ENCODE measurements around the gene SLC2A2. TPM values are rescaled to one million over a fixed set of nuclear protein-coding genes. Genes with fewer than 3 reads are reported as not detected.

Gene SLC2A2
- polyA plus RNA-seq, 1 donor (not counting 4 experiments of a cell fraction or from before 2014, with no cell fraction given): not detected

DNA sequence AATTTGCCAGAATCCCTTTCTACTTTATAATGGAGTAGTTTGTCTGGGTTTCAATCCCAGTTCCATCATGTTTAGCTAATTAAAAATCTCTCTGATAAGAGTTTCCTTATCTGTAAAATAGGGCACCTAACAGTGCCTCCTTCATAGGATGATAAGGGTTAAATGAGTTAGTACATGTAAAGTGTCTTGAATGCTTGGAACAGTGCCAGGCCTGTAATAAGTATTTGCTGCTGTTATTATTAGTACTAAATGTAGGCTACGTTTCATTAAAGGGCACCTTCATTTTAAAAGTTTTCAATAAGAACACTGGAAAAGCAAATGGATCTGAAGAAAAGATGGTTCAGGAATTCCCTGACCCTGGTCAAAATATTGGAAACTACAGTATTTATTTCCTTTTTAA, 11.8 kb upstream of the SLC2A2 start:
- no peaks in the 10 kb centered on the region for H3K4me1 ChIP-seq (ENCODE audit: control insufficient read depth, extremely low read depth, insufficient read depth, low read length)
- no peak for DNase-seq (ENCODE audit: low read depth, low spot score)
- no peak overlapping the region for H3K9ac ChIP-seq (ENCODE audit: control insufficient read depth, extremely low read depth, insufficient read depth, low read length)
- no peaks in the 10 kb centered on the region for H3K36me3 ChIP-seq (ENCODE audit: control insufficient read depth in 2 of 2, extremely low read depth in 1 of 2, insufficient read depth in 2 of 2, low read length in 2 of 2)
- TF ChIP-seq, protein P1, sequence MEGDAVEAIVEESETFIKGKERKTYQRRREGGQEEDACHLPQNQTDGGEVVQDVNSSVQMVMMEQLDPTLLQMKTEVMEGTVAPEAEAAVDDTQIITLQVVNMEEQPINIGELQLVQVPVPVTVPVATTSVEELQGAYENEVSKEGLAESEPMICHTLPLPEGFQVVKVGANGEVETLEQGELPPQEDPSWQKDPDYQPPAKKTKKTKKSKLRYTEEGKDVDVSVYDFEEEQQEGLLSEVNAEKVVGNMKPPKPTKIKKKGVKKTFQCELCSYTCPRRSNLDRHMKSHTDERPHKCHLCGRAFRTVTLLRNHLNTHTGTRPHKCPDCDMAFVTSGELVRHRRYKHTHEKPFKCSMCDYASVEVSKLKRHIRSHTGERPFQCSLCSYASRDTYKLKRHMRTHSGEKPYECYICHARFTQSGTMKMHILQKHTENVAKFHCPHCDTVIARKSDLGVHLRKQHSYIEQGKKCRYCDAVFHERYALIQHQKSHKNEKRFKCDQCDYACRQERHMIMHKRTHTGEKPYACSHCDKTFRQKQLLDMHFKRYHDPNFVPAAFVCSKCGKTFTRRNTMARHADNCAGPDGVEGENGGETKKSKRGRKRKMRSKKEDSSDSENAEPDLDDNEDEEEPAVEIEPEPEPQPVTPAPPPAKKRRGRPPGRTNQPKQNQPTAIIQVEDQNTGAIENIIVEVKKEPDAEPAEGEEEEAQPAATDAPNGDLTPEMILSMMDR (optimal IDR thresholded peaks at IDR 0.05 in 1 of 3, IDR thresholded peaks at IDR 0.05 in 1 of 3, conservative IDR thresholded peaks at IDR 0.05 in 1 of 3; ENCODE audit: extremely low read depth in 1 of 3, insufficient read depth in 2 of 3, low read length in 3 of 3): no peak
- TF ChIP-seq EZH2 (IDR thresholded peaks at IDR 0.05; ENCODE audit: low read length): no peak
- no peak overlapping the region for H3K4me2 ChIP-seq (ENCODE audit: control insufficient read depth, extremely low read depth, insufficient read depth, low read depth, low read length)
- no peak overlapping the region for H3K27ac ChIP-seq (ENCODE audit: control insufficient read depth, insufficient read depth, low read length)
- H2AFZ ChIP-seq (ENCODE audit: control insufficient read depth, low read length): no peak overlapping the region
- H3K9me3 ChIP-seq (ENCODE audit: control insufficient read depth, low read depth, low read length): no peaks in the 10 kb centered on the region
- H3K79me2 ChIP-seq (ENCODE audit: control insufficient read depth, insufficient read depth, low read length): no peaks in the 10 kb centered on the region
- no peaks in the 10 kb centered on the region for H4K20me1 ChIP-seq (ENCODE audit: control insufficient read depth, extremely low read depth, insufficient read depth, low read length)
- no peaks in the 10 kb centered on the region for H3K27me3 ChIP-seq (ENCODE audit: control insufficient read depth, extremely low read depth, insufficient read depth, low read length)
- dilution Hi-C loops (cut with MboI; ENCODE audit: extremely low pct_ligation_motif_present, low sequenced_read_pairs): no loop called here
- FAIRE-seq: no peak
- no peaks in the 10 kb centered on the region for H3K9me1 ChIP-seq (ENCODE audit: control insufficient read depth, extremely low read depth, insufficient read depth, low read length)
- H3K4me3 ChIP-seq (ENCODE audit: control insufficient read depth in 2 of 3, extremely low read depth in 1 of 3, insufficient read depth in 2 of 3, low read depth in 1 of 3, low read length in 3 of 3): no peak overlapping the region

DNA sequence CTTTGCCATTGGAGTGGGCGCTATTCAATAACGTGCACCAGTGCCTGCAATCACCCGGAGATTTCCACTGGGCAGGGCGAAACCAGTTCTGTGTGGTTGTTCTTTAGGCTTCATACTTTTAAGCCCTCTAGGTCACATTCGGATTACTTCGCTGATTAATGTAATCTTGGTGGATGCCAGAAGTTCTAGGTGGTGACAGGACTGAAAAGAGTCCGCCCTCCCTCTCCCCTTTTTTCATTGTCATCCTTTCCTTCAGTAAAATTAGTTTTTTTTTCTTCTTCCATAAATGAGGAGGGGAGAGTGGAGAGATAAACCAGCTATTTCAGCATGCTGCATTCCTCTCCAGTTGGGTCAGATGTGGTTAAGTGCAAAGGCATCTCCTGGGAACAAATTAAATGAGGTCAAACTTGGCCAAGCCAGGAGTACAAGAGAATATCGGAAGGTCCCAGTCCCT, 2.3 kb upstream of the SLC2A2 start:
- Histone ChIP-seq H3K9me1 (ENCODE audit: control insufficient read depth, extremely low read depth, insufficient read depth, low read length) (no peaks in the 10 kb centered on the region), H3K27me3 (ENCODE audit: control insufficient read depth, extremely low read depth, insufficient read depth, low read length) (no peaks in the 10 kb centered on the region), H3K4me1 (ENCODE audit: control insufficient read depth, extremely low read depth, insufficient read depth, low read length) (peaks cover 21% of the 10 kb centered on the region), H4K20me1 (ENCODE audit: control insufficient read depth, extremely low read depth, insufficient read depth, low read length) (no peaks in the 10 kb centered on the region), H2AFZ (ENCODE audit: control insufficient read depth, low read length) (peak overlapping the region; percentile 98), H3K9ac (ENCODE audit: control insufficient read depth, extremely low read depth, insufficient read depth, low read length) (peak overlapping the region; percentile 55), H3K9me3 (ENCODE audit: control insufficient read depth, low read depth, low read length) (no peaks in the 10 kb centered on the region), H3K36me3 (ENCODE audit: control insufficient read depth in 2 of 2, extremely low read depth in 1 of 2, insufficient read depth in 2 of 2, low read length in 2 of 2) (no peaks in the 10 kb centered on the region), H3K4me3 (ENCODE audit: control insufficient read depth in 2 of 3, extremely low read depth in 1 of 3, insufficient read depth in 2 of 3, low read depth in 1 of 3, low read length in 3 of 3) (peak overlapping the region; percentile 29 to 78 (median 64)), H3K4me2 (ENCODE audit: control insufficient read depth, extremely low read depth, insufficient read depth, low read depth, low read length) (peak overlapping the region; percentile 95), H3K27ac (ENCODE audit: control insufficient read depth, insufficient read depth, low read length) (peak overlapping the region; percentile 57), H3K79me2 (ENCODE audit: control insufficient read depth, insufficient read depth, low read length) (no peaks in the 10 kb centered on the region)
- FAIRE-seq: peak; percentile 46
- dilution Hi-C loops (cut with MboI; ENCODE audit: extremely low pct_ligation_motif_present, low sequenced_read_pairs): no loop called here
- no peak for DNase-seq (ENCODE audit: low read depth, low spot score)
- TF ChIP-seq, protein P1 (optimal IDR thresholded peaks at IDR 0.05 in 1 of 3, IDR thresholded peaks at IDR 0.05 in 1 of 3, conservative IDR thresholded peaks at IDR 0.05 in 1 of 3; ENCODE audit: extremely low read depth in 1 of 3, insufficient read depth in 2 of 3, low read length in 3 of 3): no peak
- TF ChIP-seq EZH2 (IDR thresholded peaks at IDR 0.05; ENCODE audit: low read length): no peak

Measured in keratinocyte (primary cell).